Measurements from ENCODE around the gene MTHFD2L.

The MTHFD2L gene

GRCh38 chr4:74260036-74260435 lies 102.1 kb downstream of the MTHFD2L start:
- no peak for DNase-seq

GRCh38 chr4:74262522-74262921 lies 104.6 kb downstream of the MTHFD2L start:
- DNase-seq = no peak

GRCh38 chr4:74263551-74263950 lies 105.6 kb downstream of the MTHFD2L start:
- no peak for DNase-seq

- DNase-seq = no peak
Observed at GRCh38 chr4:74266081-74266480, 108.2 kb downstream of the MTHFD2L start.

GRCh38 chr4:74267998-74268606 lies 110.2 kb downstream of the MTHFD2L start:
- DNase-seq = no peak

- DNase-seq = no peak
Observed at GRCh38 chr4:74268643-74269042, 110.7 kb downstream of the MTHFD2L start.

- DNase-seq = no peak
Observed at GRCh38 chr4:74278490-74278889, 120.6 kb downstream of the MTHFD2L start.

- DNase-seq = no peak
Observed at GRCh38 chr4:74279716-74280115, 121.8 kb downstream of the MTHFD2L start.

GRCh38 chr4:74282926-74283325 lies 125.0 kb downstream of the MTHFD2L start:
- DNase-seq = no peak

- peak; percentile 44 for DNase-seq
Observed at GRCh38 chr4:74283614-74284013, 125.7 kb downstream of the MTHFD2L start.

GRCh38 chr4:74284053-74284452 lies 126.1 kb downstream of the MTHFD2L start:
- DNase-seq = peak; percentile 19

GRCh38 chr4:74287164-74287563 lies 129.2 kb downstream of the MTHFD2L start:
- no peak for DNase-seq

- no peak for DNase-seq
Observed at GRCh38 chr4:74287791-74288190, 129.9 kb downstream of the MTHFD2L start.

- DNase-seq = no peak
Observed at GRCh38 chr4:74291471-74291870, 133.6 kb downstream of the MTHFD2L start.

- DNase-seq = no peak
Observed at GRCh38 chr4:74292111-74292870, 134.4 kb downstream of the MTHFD2L start.

GRCh38 chr4:74293558-74293957 lies 135.6 kb downstream of the MTHFD2L start:
- no peak for DNase-seq

- no peak for DNase-seq
Observed at GRCh38 chr4:74294681-74295080, 136.8 kb downstream of the MTHFD2L start.

- DNase-seq = no peak
Observed at GRCh38 chr4:74297539-74297938, 139.6 kb downstream of the MTHFD2L start.

GRCh38 chr4:74304095-74304625 lies 146.2 kb downstream of the MTHFD2L start:
- no peak for DNase-seq

- DNase-seq = no peak
Observed at GRCh38 chr4:74305000-74305399, 147.1 kb downstream of the MTHFD2L start.

- no peak for DNase-seq
Observed at GRCh38 chr4:74307170-74307569, 149.3 kb downstream of the MTHFD2L start.

GRCh38 chr4:74308215-74308614 lies 150.3 kb downstream of the MTHFD2L start, which contains the start of gene EPGN:
Gene EPGN, plus strand, starts transcription at chr4:74308470. Its CDS starts 64 bp downstream, at chr4:74308534.
- no peak for DNase-seq

- no peak for DNase-seq
Observed at GRCh38 chr4:74309223-74309622, 151.3 kb downstream of the MTHFD2L start.

- peak; percentile 43 for DNase-seq
Observed at GRCh38 chr4:74311696-74312313, 153.9 kb downstream of the MTHFD2L start.

Data from amniotic stem cell (primary cell).